Stimulated activated CD8-positive, alpha-beta memory T cell treated with anti-CD3 and anti-CD28 coated beads, Interleukin-15, amount 100 ng/mL, for 24 hours (primary cell): Measurements from ENCODE around the gene PAPOLA.
A peak's percentile ranks its signal among the peaks of the same experiment; 100 is the strongest.
"Not testable (repeated sequence)": the region's sequence is repeated elsewhere in the genome, so short reads cannot be mapped to it uniquely, and the experiment has no call there.

Experiments used
- DNase-seq: peaks from one replicate; pipeline ENCODE4 v3.0.0-alpha.2; 2020; ENCODE audit warnings: low read depth

The PAPOLA gene

DNA sequence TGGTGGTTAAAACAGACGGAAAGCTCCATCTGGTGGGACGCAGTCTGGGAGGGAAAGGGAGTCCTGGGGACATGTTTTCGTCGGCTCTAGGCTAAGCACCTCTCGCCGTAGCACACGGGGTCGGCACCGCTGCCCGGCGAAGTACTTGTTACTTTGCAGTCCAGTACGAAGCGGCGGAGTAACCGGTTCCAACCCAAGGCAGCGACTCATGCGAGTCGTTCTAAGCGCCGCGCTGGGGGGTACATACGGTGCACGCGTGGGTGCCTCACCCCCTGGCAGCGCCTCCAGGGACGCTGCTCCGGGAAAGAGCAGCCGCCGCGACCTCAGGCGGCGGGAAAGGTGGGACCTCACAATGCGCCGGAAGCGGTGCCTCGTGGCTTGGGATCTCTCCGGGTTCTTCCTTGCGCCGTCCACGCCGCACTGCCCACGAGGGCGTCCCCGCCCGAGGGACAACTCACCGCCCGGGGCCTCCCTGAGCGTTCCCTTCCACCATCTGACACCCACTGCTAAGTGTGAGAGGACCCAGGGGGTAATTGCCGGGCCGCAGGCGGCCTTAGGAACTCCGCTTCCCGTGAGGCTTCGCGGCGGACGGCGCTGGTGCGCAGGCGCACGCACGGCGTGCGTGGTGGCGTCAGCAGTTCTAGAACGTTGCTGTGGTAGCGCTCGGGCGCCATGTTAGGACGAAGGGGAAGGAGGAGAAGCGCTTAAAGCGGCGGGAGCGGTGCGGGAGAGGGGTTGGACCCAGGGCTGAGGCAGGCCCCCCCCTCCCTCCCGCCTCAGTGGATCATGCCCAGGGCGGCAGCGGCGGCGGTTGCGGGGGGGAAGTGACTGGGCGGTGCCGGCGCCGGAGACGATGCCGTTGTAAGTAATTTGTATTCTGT lies at the start of gene PAPOLA:
Gene PAPOLA (plus strand): TSS at position 643 of the 881 bp plus-strand sequence. CDS start 211 bp downstream, at position 854.
- DNase-seq, result peak; percentile 93

DNA sequence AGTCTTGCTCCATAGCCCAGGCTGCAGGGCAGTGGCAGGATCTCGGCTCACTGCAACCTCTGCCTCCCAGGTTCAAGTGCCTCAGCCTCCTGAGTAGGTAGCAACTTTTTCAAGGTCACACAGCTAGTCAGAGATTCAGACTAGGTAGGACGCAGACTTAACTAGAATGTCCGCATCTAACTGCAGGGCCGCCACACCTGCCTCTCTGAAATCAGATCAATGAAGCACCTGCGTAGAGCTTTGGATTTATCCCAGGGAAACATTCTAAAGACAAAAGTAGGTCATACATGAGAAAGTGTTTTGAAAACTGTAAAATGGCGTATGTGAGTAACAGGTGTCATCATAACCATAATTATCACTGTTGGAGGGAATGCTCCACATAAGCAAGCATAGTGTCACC lies 49.5 kb upstream of the PAPOLA start:
- DNase-seq, result no peak

DNA sequence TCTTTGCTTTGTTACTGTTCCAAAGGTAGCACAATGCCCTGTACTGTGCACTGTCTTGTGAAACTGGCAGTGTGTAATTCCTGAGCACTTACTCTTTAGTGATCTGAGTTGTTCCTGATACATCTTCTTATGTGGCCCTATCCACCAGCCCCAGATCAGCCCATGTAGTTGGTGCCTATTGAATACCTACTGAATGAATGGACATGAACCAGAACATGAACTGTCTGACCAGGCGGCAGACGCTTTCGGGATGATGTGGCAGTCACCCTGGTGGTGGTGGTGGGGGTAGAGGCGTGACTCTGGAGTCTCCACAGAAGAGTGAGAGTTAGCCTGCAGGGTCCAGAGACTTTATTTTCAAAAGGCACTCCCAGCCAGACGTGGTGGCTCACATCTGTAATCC lies 46.6 kb upstream of the PAPOLA start:
- no peak for DNase-seq

DNA sequence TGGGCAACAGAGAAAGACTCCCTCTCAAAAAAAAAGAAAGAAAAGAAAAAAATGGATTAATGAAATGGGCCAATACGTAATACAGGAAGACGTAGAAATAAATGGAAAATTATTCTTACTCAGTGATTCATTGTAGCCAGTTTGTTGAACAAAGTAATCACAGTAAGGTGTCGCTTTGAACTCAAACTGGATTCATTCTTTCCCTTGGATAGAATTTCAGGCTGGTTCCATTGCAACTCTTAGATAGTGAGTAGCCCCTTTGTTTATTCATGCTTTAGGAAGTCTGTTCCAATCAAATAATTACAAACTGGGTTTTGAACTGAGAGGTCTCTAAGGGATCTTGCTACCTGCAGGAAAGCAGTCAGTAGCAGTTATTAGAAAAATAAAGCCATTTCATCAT lies 42.3 kb upstream of the PAPOLA start:
- no peak for DNase-seq

DNA sequence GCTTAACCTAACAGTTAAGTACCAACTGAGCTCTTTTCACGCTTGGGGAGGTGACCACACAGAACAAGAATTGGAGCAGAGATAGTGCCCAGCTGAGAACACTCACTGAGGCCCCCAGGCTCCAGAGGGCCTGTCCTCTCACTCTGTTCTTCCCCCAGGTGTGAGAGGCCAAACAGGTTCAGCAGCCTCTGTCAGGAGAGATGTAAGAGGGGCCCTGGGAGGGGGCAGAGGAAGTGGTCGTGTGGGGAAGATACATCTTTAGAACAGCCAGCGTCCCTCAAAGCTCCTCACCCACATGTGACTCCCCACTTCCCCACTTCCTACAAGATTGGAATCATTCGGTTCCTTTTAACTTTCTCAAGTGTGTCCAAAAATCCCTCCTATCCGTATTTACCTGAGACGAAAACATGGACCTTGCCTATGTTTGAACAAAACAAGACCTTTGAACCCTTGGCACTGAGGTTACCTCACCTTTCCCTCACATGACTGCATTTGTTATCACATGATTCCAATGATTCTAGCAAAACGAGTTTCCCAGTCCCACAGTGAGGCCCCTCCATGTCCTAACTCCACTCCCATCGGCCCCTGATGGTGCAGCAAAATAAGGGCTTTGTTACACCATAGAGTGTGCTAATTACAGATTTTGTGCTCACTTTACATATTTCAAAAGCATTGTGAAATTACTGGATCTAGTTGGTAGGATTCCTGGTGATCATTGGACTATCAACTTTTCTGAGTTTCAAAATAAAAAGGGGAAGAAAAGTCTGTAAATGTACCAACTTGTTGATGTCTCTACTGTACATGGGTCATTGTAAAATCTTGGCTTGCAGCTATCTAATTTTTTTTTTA lies 40.0 kb upstream of the PAPOLA start:
- no peak for DNase-seq

DNA sequence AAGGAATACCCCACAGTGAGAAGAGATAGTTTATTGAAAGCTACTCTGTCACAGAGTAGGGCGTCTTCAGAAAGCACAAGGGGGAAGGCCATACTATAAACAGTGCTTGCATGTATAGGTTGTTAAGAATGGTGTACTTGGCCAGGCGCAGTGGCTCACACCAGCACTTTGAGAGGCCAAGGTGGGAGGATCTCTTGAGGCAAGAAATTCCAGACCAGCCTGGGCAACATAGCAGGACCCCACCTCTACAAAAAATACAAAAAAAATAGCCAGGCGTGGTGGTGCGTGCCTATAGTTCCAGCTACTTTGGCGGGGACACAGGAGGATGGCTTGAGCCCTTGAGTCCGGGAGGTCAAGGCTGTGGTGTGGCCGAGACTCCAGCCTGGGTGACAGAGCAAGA lies 38.0 kb upstream of the PAPOLA start:
- no peak for DNase-seq

DNA sequence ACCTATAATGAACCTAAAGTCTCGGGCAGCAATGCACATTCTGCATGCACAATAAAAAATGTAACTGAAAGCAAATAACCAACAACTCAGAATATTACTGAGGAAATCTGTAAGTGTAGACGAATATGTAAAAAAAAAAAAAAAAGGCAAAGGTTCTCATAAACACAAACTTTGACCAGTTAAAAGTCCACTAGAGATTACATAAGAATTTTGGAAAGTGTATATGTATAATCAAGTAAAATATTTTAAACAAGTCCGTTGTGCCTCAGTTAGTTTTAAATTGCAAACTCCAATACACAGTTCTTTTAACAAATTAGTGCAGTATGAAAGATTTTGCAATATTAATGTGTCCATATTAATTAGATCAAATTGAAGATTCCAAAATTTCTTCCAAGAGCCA lies 35.3 kb upstream of the PAPOLA start:
- no peak for DNase-seq

DNA sequence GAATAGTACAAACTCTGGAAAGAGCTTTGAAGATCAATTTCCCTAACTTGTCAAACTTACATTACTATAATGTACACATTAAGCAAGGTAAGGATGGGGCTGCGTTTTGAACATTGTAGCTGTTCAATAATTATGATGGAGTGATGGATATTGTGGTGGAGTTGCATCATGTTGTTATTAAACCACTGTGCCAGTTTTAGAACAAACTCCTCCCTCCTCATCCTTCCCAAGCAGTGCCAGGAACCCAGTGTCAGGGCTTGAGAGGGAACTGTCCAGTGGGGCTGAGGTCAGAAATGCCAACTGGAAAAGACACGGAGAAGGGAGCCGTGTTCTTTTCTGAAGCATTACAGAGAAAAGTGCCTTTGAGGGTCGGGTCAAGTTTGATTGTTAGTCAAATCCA lies 31.9 kb upstream of the PAPOLA start:
- no peak for DNase-seq

DNA sequence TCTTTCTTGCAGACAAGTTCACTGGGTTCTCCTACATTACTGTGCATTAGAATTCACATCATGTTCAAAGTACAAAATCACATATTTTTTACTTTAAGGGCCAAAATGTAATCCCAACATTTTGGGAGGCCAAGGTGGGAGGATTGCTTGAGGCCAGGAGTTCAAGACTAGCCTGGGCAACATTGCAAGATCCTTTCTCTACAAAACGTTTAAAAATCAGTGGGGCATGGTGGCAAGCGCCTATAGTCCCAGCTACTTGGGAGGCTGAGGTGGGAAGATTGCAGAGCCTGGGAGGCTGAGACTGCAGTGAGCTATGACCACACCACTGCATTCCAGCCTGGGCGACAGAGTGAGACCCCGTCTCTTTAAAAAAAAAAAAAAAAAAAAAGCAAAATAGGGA lies 31.2 kb upstream of the PAPOLA start:
- not testable (repeated sequence) for DNase-seq

DNA sequence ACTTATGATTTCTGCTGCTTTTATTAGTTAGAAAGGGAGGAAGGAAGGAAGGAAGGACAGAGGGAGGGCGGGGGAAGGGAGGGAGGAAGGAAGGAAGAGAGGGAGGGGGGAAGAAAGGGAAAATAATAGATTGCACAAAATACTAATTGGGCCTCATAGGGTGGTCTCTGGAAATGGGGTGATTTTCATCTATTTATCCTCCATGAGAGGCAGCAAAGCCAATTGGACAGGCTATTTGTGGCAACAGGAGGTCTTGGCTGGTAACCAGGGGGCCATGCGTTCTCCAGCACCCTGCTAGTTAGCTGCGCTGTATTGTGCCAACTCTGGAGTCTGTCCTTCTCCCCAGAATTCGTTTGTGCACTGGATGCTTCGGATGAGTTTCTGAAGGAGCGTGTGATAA lies 24.1 kb upstream of the PAPOLA start:
- no peak for DNase-seq

DNA sequence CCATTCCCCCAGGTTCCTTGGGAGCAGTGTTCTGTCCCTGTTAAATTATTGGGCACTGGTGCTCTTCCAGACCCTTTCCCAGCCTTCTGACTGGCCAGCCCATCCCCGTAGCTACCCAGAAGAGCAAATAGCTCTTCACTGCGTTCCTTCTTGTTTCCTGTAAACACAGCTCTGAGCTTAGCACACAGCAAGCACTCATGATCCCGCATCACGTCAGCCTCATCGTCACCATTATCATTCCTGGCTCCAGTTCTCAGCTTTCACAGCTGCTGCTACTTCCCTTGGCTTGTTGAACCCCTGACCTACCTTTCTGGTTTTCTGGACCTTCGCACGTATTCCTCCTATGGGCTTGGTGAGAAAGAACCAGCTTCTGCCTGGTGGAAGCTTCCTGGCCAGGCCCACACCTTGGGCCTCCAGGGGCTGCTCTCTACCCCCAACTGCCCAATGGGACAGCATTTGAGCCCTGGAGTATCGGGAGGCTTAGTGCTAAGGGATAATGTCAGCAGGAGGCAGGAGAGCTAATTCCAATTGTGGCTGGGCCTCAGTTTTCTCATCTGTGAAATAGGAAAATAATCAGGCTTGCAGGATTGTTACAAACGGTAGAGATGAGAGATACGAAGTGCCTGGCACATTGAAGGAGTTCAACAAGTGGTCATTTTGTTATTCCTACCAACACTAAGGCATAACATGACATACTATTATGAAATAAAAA lies 22.6 kb upstream of the PAPOLA start:
- no peak for DNase-seq

DNA sequence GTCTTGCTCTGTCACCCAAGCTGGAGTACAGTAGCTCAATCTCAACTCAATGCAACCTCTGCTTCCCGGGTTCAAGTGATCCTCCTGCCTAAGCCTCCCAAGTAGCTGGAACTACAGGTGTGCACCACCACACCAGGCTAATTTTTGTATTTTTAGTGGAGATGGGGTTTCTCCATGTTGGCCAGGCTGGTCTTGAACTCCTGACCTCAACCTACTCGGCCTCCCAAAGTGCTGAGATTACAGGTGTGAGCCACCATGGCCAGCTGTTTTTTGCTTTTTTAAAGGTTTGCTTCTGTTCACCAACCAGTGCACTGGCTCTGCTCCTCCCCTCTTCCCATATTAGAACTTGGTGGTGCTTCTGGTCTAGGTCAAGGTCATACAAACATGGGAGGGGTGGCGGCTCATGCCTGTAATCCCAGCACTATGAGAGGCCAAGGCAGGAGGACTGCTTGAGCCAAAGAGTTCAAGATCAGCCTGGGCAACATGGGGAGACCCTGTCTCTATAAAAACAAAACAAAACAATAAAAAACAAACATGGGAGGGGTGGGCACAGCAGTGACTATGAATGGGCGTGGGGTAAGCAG lies 20.4 kb upstream of the PAPOLA start:
- no peak for DNase-seq

DNA sequence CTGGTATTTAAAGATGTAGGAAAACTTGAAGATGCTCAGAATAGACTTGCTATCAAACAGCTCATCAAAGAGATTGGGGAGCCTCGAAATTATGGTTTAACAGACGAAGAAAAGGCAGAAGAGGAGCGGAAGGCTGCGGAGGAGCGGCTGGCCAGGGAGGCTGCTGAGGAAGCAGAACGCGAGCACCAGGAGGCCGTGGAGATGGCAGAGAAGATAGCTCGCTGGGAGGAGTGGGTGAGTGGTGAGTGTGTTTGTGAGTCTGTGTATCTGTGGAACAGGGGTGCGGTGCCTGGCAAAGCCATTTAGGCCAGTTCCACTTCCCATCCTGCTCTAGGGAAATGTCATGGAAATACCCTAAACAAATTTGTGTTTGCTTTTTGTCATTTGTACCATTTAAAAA lies 19.2 kb upstream of the PAPOLA start:
- no peak for DNase-seq

DNA sequence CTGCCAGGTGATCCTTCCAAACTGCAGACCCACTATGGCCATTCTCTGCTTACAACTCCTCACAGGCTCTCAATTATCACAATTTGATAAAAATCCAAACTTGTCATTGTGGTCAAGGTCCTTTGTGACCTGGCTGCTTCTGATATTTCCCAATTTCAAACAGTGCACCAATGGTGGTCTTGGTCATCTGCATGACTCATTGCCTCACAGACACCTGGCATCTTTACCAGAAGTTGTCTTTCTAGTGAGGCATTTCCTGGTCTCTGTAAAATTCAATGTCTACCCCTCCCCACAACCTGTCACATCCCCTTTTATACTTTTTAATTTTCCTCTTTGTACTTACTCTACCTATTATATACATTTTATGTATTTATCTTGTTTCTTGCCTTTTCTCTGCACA lies 17.8 kb upstream of the PAPOLA start:
- no peak for DNase-seq

DNA sequence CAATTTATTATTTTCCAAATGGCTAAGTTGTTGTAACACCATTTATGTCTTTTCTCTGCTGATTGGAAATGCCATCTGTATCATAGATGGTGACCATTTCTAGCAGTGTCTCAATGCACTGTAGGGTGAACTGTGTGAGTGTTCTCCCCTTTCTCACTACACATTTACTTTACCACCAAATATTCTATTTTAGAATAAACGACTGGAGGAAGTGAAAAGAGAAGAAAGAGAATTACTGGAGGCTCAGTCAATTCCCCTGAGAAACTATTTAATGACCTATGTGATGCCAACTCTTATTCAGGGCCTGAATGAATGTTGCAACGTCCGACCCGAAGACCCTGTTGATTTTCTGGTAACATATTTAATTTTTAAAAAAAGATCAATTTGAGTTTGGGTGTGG lies 15.5 kb upstream of the PAPOLA start:
- no peak for DNase-seq

DNA sequence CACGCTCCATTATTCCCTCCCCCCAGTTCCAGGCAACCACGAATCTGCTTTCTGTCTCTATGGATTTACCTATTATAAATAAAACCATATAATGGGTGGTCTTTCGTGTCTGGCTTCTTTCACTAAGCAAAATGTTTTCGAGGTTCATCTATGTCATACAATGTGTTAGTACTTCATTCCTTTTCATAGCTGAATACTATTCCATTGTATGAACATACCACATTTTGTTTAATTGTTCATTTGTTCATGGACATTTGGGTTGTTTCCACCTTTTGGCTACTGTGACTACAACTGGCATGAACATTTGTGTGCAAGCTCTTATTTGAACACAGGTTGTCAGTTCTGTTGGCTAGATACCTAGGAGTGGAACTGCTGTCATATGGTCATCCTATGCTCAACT lies 12.9 kb upstream of the PAPOLA start:
- DNase-seq, result no peak

DNA sequence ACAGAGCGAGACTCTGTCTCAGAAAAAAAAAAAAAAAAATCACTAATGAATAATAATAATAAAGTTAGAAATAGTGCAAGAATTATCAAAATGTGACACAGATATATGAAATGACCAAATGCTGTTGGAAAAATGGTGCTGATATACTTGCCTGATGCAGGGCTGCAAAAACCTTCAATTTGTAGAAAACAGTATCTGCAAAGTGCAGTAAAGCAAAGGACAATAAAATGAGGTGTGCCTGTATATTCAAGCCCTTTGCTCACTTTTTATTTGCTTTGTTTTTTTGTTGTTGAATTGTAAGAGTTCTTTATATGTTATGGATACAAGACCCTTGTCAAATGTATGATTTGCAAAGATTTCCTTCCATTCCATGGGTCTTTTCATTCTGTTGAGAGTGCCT lies 9.0 kb upstream of the PAPOLA start:
- no peak for DNase-seq

DNA sequence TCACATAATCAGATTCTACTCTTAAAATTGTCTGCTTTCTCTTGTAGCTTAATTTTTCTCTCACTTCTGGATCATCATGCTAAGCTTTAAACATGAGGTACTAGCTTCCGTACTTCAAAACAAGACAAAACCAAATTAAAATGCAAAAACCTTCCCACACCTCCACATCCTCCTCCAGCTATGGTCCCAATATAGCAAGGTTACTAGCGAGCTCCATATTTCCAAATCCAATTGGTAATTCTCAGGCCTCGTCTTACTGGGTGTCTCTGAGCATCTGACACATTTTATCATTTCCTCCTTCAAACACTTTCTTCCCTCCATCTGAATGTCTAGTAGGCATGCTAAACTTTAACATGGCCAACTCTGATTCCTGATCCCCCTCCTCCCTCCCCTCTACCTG lies 7.9 kb upstream of the PAPOLA start:
- no peak for DNase-seq

DNA sequence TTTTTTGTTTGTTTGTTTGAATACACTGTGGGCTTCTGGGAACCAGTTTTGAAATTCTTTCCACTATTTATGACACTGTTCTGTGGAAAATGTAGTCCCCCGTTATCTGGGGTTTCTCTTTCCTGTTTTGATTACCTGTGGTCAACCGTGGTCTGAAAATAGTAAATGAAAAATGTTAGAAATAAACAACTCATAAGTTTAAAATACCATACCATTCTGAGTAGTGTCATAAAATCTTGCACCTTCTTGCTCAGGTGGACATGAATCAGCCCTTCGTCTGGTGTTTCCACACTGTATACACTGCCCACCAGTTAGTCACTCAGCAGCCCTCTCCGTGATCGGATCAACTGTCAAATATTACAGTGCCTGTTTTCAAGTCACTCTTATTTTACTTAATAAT lies 5.1 kb upstream of the PAPOLA start:
- no peak for DNase-seq

DNA sequence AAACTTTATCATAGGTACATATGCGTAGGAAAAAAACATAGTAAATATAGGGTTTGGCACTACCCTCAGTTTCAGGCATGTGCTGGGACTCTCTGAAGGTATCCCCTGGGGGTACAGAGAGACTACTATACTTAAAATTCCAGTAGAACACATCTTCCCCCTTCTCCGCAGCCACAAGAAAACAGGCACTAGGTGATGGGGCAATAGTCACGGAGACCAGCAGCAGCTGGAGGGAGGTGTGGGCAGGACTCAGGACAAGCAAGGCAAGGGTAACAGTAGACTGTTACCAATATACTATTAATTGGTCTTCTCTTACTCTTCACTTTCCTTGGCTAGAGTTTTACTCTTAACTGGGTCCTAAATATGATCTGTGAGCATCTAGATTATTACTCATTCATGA lies 4.6 kb upstream of the PAPOLA start:
- DNase-seq, result no peak

DNA sequence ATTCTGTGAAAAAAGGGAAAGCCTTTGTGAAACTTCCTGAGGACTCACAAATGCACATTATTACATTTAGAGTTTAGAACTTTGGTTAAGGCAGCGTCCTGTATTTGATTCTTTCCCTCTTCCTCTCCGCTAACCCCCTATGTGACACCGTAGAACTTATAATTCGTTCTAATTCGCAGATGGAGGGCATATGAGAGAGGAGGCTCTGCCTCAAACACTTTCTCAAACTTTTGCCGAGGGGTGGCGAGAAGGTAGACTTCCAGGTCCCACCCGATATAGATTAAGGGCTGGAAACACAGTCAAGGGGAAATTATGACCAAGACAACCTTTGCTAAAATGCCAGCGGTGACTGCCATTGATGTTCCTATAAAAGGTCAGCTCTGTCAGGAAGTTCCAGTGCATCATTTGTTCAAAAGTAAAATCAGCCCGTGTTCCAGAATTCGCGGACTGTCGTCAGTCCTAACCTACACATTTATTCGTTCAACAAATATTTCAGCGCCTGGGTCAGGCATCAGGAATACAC lies 904 bp upstream of the PAPOLA start:
- DNase-seq, result no peak
